C4-2B (cell line): ENCODE measurements around the gene PGAP6.

Experiments
- CTCF ChIP-seq: fragments of 450-650 bp; conservative IDR thresholded peaks from 2 replicates; pipeline ENCODE4 v1.5.1; 2017; ENCODE audit warnings: mild to moderate bottlenecking
- ZFX ChIP-seq: fragments of 450-650 bp; IDR thresholded peaks from 2 replicates; pipeline ENCODE4 v1.6.1; 2017

DNA sequence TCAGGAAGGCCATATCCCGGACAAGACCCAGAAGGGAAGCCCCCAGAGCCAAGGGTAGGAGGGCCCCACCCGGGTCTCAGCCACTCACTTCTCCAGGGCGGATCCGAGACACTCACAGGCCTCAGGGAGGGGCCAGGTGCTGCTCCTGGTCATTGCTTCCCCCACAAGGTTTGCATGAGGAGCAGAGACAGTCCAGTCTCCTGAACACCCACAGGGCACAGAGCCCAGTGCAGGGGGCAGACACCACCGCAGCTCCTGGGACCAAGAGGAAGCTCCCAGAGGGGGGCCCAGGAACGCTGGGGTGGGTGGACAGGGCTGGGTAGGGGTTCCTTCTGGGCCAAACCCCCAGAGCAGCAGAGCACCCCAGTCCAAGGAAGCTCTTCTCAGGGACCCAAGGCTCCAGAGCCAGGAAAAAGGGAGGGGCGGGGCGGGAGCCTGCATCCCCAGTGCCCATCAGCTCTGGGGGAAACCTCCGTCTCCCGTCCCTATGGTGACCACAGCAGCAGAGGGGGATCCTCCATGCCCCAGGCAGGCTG lies 10.7 kb downstream of the PGAP6 start:
- TF ChIP-seq CTCF (no peak), ZFX (no peak)
